GM21360 (cell line): ENCODE measurements around the gene BCORL1.

Source experiments
- ATAC-seq: cut with Tn5 transposase; IDR thresholded peaks from one replicate; pipeline ENCODE4 v1.9.1; 2021; ENCODE audit warnings: mild to moderate bottlenecking, moderate library complexity; ENCODE audit not compliant: unreplicated experiment

BCORL1 gene

DNA sequence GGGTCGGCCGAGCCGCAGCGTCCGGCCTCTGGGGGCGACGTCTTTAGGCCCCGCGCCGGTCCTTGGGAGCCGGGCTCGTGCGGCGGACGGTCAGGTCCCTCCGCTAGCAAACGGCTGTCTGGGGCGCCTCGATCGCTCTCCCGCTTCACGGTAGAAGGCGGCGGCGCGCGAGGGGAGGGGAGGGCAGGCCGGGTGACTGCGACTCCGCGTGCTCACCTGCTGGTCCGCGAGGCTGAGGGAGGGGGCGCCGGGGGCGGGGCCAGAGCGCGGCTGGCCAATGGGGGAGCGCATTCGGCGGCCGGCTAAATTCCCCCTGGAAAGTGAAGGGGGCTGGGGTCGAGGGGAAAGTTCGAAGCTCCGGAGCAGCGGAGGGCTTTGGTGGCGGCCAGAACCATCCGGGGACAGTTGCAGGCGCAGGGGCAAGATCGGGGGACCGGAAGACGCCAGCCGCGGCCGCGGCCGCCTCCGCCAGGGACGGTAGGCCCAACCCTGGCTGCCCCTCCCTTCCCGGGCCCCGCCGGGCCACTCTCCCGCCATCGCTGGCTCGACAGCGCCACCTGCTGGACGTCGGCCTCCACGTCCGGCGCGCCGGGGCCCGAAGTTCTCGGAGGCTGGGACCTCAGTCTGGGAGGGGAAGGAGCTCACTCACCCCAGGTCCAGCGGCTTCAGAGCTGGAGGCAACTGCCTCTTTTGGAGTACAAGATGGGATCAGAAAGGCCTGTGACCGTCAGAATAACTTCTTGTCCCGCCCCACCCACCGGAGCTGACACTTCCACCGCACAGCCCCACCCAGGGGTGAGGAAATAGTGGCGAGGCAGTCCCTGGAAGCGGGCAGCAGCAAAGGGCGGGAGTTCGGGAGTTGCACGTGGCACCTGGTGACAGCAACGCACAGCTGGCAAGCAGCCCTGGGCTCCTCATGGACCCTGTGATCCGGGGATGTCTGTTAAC, 78.0 kb downstream of the BCORL1 start:
- peak; percentile 84 for ATAC-seq

DNA sequence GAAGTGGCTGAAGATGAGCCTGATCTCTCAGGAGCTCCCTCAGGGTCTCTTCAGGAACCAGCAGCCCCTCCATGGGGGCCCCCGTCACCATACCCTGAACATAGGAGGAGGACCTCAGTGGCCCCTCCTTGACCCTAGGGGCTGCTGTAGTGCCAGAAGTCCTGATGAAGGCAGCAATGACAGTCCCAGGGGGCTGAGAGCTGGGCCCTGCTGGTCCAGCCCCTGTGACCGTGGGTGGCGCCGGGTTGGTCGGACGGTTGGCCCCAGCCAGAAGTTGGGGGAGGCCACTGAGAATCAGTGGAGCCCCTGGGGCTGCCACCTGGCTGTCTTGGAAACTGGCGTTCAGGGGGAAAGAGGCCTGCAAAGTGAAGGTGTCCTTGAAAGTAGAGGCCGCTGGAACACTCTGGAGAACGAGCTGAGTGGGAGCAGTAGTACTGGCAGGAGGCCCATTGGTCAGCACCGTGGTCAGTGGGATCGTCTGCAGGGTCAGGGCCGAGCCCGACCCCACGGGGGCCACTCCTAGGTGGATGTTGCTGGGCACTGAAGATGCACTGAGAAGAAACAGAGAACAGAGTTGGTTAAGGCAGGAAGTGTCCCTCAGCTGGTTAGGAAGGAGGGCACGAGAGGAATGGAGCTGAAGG, 84.7 kb downstream of the BCORL1 start:
- no peak for ATAC-seq

DNA sequence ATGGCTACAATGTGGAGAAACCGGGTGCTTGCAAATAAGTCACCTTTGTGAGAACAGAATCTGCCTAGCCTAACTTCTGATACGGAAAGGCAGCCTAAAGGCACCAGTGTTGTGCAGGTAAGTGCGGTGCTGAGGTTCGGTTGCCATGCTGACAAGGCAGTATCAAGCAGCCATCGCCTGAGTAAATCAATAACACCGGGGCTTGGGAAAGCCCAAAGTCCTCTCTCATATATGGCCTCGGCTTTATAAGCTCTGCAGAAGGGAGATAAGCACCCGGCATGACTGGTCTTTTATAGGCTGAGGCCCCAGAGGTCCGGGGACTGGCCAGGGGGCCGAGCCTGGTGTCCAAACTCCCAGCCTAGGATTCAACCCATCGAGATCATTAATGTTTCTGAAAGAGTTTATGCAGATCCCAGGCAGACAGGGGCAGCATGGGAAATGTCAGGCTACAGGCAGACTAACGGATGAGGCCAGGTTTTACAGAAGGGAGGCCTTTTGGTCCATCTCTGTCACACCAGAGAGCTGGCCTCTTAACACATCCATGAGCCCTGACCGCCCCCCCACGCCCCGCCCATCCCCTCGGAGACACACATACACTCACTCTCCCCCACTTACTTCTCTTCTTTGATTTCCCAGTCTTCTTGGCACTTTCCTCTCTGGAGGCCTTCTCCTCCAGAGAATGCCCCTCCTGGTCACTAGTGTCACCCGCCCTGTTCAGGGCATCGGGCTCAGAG, 89.3 kb downstream of the BCORL1 start:
- ATAC-seq: no peak

DNA sequence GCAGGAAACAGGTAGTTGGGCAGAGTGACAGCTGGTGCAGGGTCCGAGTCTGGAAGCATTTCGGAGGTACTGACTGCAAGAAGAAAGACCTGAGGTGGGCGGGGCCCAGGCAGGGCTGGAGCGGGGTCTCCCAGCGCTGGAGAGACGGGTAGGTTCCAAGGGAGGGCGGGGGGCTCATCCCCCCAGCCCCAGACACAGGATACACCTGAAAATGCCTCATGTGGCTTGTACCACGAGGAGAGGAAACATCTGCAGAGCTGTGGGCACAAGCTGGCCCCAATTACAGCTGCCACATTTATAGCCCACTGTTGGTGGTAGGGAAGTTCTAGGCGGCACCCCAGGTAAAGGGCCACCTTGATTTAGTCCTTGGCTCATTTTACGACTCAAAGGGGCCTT, 89.9 kb downstream of the BCORL1 start:
- no peak for ATAC-seq

DNA sequence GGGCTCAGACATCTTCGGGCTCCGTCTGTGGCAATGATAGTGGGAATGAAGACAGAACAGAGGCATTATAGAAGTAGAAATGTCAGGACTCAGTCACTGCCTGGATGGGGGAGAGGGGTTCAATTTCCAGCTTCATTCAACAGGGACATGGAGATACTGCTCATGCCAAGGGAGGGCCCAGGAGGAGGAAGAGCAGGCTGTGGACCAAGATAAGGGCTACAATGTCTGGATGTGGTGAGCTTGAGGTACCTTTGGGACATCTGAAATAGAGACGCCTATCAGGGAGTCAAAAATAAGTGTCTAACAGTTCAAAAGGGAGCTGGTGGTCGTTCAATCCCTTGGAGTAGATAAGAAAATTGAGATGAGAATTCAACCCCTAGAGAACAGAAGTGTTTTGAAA, 93.3 kb downstream of the BCORL1 start:
- ATAC-seq: no peak

DNA sequence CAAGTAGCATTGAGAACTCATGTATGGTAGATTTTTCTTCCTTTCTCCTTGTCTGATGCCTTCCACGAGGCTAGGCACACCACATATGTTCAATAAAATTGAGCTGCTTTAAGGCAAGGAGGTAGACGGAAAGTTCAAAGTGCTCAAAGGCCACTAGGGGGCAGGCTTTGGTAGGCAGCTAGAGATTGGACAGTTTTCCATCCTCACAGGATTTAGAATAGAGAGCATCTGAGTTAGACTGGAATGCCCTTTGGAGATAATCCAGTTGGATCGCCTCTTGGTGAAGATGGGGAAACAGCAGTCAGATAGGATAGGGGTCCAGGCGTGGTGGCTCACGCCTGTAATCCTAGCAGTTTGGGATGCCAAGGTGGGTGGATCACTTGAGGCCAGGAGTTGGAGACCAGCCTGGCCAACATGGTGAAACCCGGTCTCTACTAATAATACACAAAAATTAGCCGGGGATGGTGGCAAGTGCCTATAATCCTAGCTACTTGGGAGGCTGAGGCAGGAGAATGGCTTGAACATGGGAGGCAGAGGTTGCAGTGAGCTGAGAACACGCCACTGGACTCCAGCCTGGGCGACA, 97.5 kb downstream of the BCORL1 start:
- ATAC-seq: no peak

DNA sequence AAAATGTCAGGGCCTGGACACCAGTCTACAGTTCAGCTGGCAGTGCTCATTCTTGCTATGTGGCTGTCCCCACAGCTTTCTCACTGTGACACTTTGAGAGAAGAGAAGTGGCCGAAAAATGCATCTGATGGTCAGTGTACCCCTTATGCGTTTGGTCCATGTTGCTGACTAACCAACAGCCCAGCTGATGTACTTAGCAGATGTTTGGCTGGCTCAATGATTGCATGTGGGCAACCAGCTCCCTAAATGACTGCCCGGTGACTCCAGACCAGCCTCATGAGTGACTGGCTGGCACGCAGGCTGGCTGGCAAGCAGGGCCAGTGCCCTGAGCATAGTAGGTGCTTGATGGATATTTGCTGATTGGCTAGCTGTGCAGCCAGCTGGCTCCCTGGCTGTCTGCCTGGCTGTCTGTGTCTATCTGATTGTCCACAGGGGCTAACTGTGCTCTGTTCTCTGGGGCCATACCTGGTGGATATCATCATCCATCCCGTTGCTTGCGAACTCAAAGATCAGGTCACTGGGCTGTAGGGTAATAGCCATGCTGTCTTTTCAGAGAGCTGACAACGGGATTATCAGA, 98.4 kb downstream of the BCORL1 start:
- ATAC-seq: no peak

DNA sequence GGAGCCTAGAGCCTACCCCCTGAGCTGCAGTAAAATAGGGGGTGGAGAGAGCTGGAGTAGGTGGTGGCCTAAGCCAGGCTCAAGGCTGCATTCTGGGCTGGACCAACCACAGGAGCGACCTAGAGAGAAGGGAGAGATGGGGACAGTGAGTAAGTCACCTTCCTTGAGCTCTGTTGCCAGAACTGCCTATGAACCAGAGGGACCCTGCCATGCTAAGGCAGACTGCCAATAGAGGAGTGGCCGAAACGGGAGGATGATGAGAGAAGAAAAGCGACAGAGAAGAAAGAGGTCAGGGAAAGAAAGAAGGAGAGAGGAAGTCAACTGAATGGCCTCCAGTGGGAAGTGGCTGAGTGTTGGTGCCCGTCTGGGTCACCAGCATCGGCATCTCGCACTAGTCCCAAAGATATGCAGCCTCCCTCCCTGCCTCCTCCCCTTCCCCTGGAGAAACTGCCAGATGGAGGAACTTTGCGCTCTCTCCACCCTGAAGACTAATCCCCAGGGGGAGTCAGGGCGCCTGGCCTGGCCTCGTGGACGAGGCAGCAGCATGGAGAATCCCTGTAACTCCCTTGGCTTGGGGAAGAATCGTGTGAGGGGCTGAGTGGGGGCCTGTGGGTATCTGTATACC, 99.1 kb downstream of the BCORL1 start:
- ATAC-seq: no peak

DNA sequence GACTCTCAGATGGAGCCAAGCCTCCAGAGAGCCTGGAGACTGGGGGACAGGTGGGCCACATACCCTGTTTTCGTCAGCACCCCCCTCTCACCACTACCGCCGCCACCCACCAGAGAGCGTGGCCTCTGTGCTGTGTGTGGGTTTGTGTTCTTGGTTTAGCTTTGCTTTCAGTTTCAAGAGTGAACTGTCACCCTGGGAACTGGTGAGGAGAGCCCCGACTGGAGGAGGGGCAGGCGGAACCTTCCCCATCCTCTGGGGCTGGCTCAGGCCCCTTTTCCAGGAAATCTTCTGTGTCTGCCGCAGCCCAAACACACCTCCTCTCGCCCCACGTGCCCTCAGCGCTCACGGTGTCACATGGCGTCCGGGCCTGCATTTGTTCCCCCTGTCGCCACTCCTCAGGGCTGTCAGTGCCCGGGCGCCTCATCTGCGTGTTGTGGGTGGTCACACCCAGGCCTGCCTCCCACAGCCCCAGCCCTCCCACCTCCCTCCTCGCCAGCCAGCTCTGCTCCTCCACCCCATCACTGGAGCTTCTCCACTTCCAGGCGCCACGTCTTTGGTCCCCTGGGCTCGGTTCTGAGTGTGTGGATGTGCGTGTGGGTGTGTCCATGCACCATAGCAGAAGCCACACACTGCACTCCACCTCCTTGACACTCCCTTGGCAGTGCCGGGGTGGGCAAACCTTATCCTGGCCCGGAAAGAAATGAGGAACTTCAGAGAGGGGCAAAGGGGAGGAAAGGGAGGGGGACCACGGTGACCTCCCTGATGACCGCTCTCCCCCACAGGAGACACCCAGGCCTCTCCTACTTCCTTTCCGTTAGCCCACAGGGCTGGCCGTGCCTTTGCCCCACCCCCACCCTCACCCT, 100.0 kb downstream of the BCORL1 start:
- peak; percentile 53 for ATAC-seq

DNA sequence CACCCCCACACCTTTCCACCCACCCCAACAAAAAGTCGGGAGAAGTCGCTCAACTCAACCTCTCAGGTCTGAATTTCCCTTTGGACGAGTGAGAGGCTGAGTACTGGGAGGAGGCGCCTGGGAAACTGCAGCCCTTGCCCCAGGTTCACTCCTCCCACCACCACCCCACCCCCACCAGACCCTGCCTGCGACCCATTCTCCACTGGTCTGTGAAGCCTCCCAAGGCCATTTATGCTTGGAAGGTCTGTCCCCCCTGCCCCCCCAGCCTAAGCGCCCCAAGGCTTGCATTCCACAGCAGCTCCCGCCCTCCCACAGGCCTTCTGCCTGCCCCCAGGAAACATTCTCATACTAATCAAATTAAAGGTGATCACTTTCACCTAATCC, 100.7 kb downstream of the BCORL1 start:
- ATAC-seq: no peak

DNA sequence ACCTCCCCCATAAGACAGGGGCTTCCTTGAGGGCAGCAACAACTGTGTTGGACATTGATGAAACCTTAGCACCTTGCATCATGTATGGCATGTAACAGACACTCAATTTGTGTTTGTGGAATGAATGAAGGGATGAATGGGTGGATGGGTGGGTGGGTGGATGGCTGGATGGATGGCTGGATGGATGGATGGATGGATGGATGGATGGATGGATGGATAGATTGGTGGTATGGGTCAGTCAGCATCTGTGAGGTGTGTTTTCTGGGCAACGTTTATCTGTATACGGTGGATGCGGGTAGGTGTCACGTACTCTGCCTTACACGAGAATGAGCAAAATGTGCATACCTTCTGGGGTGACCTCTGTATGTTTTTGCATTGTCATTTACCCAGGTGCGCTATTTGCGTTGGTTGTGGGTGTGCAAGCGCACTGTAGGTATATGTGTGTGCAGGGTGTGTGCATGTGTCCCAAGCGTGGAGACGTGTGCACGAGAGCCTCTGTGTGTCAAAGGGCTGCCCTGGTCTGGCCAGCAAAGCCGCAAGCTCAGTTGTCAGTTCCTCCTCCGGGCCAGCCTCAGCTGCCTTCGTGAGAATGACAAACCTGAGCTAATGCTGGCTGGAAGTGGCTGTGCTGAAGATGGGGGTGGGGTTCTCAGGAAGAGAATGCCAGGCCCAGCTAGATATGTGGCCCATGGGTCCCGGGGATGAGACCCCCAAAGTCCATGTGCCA, 101.4 kb downstream of the BCORL1 start:
- ATAC-seq: peak; percentile 23

DNA sequence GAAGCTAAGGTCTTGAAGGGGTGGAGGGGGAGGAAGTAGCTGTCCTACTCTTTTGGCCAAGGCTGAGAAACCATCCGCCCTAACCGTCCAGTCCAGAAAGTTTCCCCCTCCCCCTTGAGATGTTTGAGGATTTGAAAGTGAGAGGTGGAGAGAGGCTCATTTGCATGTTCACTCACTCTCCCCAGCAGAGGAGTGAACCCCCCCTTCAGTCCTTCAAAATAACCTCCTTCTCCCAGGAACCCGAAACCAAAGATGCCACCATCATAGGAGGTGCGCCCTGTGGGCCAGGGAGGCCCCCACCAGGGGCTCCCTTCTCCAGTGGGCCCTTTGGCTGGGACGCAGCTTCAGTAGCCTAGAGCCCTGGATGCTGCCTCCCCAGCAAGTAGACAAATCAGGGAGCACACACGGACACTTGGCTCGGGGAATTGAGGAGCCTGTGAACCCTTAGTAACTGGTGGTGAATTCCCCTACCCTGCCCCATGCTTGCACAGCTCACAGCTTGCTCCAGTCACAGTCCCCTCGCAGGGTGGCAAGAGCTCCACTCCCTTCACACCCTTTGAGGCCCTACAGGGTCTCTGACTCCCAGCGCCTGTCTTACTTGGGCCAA, 102.3 kb downstream of the BCORL1 start:
- peak; percentile 37 for ATAC-seq

DNA sequence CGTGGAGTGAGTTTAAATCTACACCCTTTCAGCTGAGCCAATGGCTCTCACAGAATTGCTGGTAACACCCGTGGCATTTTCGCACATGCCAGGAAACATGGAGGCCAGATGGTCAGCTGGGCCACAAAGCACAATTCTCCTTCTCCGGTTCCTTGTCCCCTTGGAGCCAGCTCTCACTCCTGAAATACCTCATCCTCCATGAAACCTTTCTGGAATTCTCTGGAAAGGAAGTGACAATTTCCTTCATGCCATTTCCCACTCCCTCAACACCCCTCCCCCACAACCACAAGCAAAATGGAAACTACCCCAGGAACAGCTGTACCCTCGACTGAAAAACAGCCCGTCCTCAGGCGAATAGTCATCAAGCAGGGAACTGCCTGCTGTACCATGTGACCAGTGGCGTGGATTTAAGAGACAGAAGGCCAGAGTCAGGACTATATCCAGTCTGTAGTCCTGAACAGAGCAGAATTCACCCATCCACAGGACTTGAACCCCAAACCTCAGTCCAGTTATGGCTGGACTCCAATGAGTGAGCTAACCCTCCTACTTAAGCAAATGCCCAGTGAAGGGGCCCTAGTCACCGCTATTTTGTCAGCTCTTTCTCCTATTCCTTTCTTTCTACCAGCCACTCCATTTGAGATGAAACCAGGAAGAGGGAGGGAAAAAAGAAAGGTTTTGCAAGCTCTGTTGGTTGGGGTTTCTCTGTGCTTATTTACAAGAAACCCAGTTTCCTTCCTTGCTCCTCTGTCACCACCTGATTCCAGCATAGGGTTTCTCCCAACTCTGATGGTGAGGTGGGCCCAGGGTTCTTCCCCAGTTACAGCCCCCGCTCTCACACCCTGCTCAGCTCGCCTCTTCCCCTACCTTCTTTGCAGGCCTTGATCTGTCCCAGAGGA, 103.4 kb downstream of the BCORL1 start:
- no peak for ATAC-seq

DNA sequence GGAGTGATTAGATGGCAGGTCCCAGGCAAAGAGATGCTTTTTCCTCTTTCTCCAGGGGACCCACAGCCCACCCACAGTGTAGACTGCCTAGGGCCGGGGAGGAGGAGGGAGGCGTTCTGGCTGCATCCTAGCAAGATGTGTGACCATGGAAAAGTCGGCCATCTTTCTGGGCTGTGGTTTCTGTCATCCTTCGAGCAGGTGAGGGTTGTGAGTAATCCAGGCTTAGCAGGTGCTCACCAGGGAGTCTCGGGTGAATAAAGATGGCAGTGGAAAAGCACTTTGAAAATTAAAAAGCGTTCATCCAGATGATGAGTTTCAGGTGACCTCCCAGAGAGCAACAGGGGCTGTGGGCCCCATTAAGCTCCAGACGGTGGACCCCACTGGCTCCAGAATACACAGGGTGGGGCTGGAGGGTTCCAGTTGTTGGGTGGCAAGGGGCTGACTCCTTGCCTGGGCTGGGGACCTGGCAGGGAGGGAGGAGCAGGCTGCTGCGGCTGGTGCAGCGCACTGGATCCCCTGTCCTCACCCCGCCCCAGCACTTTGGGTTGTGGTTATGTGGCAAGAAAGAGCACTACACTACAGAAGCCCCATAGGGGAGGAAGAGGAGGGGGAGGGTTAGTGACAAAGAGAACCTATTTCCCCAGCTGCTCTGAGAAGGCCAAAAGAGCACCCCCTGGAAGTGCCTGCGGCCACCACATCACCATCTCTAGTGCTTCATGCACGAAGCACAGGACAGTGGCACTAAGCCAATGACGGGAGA, 104.2 kb downstream of the BCORL1 start:
- peak; percentile 39 for ATAC-seq

DNA sequence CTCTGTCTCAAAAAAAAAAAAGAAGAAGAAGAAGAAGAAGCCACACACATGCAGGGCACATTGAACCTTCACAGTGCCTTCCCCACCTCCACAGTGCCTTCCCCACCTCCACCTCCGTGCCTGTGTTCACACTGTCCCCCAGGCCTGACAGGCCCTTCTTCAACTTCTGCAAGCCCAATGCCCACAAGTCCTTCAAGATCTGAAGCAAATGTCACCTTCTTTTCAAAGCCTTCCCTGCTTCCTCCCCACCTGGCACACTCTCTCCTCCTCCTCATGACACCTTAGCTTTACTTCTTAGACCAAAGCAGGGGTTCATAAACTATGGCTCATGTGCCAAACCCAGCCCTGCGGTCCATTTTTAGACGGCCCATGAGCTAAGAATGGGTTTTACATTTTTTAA, 107.9 kb downstream of the BCORL1 start:
- no peak for ATAC-seq

DNA sequence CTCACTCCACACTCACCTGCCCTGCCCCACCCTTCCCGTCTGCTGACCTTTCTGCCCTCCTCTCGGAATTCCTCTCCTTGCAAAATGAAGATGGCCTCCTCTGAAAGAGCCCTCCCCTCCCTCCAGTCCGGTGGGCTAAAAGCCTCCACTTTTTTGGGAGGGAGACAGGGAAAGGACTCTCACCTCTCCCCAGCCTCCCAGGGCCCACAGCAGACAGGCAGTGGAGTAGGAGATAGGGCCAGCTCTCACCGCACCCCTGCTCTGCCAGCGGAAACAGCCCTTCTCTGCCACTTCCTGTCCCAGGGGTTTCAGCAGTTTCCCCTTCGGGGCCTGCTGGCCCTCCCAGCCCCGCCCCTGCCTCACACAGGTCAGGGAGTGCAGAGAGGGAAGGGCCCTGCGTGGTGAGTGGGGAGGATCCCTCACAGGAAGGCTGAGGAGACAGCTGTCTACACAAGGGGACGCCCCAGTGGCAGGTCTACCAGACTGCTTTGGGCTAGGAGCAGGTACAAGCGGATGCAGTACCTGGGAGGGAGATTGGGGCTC, 109.6 kb downstream of the BCORL1 start:
- peak; percentile 98 for ATAC-seq
